Activated CD8-positive, alpha-beta memory T cell treated with anti-CD3 and anti-CD28 coated beads, Interleukin-2, amount 50 U/mL, for 4 hours (primary cell): Measurements from ENCODE around the gene C2CD2.

Experiments used
- DNase-seq: peaks from one replicate; pipeline ENCODE4 v3.0.0-alpha.2; 2020

The C2CD2 gene

GRCh38 chr21:41861255-41861654 is 92.6 kb downstream of the C2CD2 start:
- DNase-seq = no peak

GRCh38 chr21:41859297-41859980 is 94.4 kb downstream of the C2CD2 start:
- no peak for DNase-seq

GRCh38 chr21:41858466-41859296 is 95.1 kb downstream of the C2CD2 start:
- DNase-seq = no peak

GRCh38 chr21:41857771-41858300 is 96.0 kb downstream of the C2CD2 start:
- DNase-seq = no peak

- DNase-seq = no peak
Measured at GRCh38 chr21:41856572-41856971, 97.2 kb downstream of the C2CD2 start.

GRCh38 chr21:41854426-41854995 is 99.3 kb downstream of the C2CD2 start:
- DNase-seq = no peak

GRCh38 chr21:41852929-41853320 is 100.9 kb downstream of the C2CD2 start:
- no peak for DNase-seq

GRCh38 chr21:41852151-41852928 is 101.5 kb downstream of the C2CD2 start:
- no peak for DNase-seq

- DNase-seq = no peak
Measured at GRCh38 chr21:41851090-41851790, 102.6 kb downstream of the C2CD2 start.

GRCh38 chr21:41850085-41850484 is 103.7 kb downstream of the C2CD2 start:
- no peak for DNase-seq

- DNase-seq = no peak
Measured at GRCh38 chr21:41848958-41849580, 104.7 kb downstream of the C2CD2 start.

- DNase-seq = no peak
Measured at GRCh38 chr21:41848533-41848932, 105.3 kb downstream of the C2CD2 start.

- DNase-seq = no peak
Measured at GRCh38 chr21:41847066-41847804, 106.6 kb downstream of the C2CD2 start.

GRCh38 chr21:41846536-41846935 is 107.3 kb downstream of the C2CD2 start:
- no peak for DNase-seq

- DNase-seq = no peak
Measured at GRCh38 chr21:41846033-41846317, 107.8 kb downstream of the C2CD2 start.

GRCh38 chr21:41845310-41846032 is 108.3 kb downstream of the C2CD2 start:
- DNase-seq = no peak

- no peak for DNase-seq
Measured at GRCh38 chr21:41843584-41843983, 110.2 kb downstream of the C2CD2 start.

GRCh38 chr21:41840880-41841279 is 112.9 kb downstream of the C2CD2 start:
- no peak for DNase-seq

GRCh38 chr21:41839387-41840000 is 114.3 kb downstream of the C2CD2 start:
- DNase-seq = no peak

GRCh38 chr21:41837756-41838297 is 116.0 kb downstream of the C2CD2 start:
- no peak for DNase-seq
